ENCODE data around the gene RB1.

- TF ChIP-seq POLR2AphosphoS5 (IDR thresholded peaks at IDR 0.05; ENCODE audit: low read depth, low read length) = no peak
- TF ChIP-seq TAF1 (IDR thresholded peaks at IDR 0.05; ENCODE audit: borderline replicate concordance, insufficient read depth, low read length) = no peak
- no peak for TF ChIP-seq REST (IDR thresholded peaks at IDR 0.05; ENCODE audit: insufficient read depth in 1 of 2, low read depth in 2 of 2, low read length in 2 of 2)
- no peak for TF ChIP-seq SIN3A (IDR thresholded peaks at IDR 0.05; ENCODE audit: borderline replicate concordance, insufficient read depth, low read length)
Measured at GRCh38 chr13:48486362-48486761, 182.8 kb downstream of the RB1 start.

Data from PFSK-1 (cell line).